Measurements from ENCODE around the gene ARMC10.

DNA sequence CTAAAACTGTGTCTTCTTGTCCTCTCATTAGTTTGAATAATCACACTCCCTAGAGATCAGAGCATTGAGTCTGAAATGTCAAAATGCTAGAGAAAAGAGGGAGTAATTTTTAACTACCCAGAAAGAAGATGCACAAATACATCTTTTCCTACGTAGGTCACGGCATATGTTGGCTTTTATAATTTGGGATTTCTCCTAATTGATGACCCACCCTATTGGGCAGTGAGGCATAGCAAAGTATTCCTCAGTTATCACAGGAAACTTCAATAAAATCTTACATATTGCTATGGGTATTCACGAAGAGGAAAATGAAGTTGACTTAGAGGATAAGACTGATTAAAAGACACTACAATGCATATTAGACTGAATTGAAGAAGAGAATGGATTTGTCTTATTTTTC lies 25.4 kb downstream of the ARMC10 start:
- no peak for TF ChIP-seq POLR2A (IDR thresholded peaks at IDR 0.05)
- TF ChIP-seq, protein P1, sequence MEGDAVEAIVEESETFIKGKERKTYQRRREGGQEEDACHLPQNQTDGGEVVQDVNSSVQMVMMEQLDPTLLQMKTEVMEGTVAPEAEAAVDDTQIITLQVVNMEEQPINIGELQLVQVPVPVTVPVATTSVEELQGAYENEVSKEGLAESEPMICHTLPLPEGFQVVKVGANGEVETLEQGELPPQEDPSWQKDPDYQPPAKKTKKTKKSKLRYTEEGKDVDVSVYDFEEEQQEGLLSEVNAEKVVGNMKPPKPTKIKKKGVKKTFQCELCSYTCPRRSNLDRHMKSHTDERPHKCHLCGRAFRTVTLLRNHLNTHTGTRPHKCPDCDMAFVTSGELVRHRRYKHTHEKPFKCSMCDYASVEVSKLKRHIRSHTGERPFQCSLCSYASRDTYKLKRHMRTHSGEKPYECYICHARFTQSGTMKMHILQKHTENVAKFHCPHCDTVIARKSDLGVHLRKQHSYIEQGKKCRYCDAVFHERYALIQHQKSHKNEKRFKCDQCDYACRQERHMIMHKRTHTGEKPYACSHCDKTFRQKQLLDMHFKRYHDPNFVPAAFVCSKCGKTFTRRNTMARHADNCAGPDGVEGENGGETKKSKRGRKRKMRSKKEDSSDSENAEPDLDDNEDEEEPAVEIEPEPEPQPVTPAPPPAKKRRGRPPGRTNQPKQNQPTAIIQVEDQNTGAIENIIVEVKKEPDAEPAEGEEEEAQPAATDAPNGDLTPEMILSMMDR (IDR thresholded peaks at IDR 0.05) = no peak

All from adrenal gland (tissue), 5 donors.